ENCODE measurements around the gene ARPC2. TPM values are rescaled to one million over a fixed set of nuclear protein-coding genes. Genes with fewer than 3 reads are reported as not detected.
"Not testable (repeated sequence)": the region's sequence is repeated elsewhere in the genome, so short reads cannot be mapped to it uniquely, and the experiment has no call there.

Gene ARPC2
- total RNA-seq, 2 donors from 2014 or later: 517 to 533 TPM

DNA sequence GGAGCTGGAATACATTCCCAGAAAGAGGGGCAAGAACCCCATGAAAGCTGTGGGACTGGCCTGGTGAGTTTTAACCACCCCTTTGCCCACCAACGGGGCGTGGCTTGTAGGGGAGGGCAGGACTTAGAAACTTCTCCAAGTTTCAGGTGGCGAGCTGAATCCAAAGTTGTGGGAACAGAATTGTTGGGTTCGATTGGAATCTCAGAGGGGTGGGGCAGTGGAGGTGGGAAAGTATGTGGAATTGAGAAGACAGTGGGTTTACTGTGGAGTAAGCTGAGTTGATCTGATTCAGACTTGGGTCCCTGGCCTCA lies 54.5 kb downstream of the ARPC2 start:
- H3K36me3 Mint-ChIP-seq (ENCODE audit: insufficient read depth in 2 of 2): peaks cover 3 to 11% of the 10 kb centered on the region in 2 donors
- H3K4me3 Mint-ChIP-seq: peak overlapping the region; percentile 85 to 98
- H3K27me3 Mint-ChIP-seq (ENCODE audit: low read depth): no peaks in the 10 kb centered on the region
- H3K9me3 Mint-ChIP-seq: no peaks in the 10 kb centered on the region
- ATAC-seq (replicated peaks in 1 of 2) (no peak), DNase-seq (no peak)
- peak overlapping the region; percentile 25 for H3K27ac Mint-ChIP-seq
- peaks cover 38% of the 10 kb centered on the region for H3K4me1 Mint-ChIP-seq (ENCODE audit: low read depth)

- DNase-seq (no peak), ATAC-seq (replicated peaks in 1 of 2) (no peak)
- no peaks in the 10 kb centered on the region for H3K9me3 Mint-ChIP-seq
- H3K27ac Mint-ChIP-seq: peak overlapping the region; percentile 25
- peaks cover 37% of the 10 kb centered on the region for H3K4me1 Mint-ChIP-seq (ENCODE audit: low read depth)
- H3K27me3 Mint-ChIP-seq (ENCODE audit: low read depth): no peaks in the 10 kb centered on the region
- peak overlapping the region; percentile 85 to 98 for H3K4me3 Mint-ChIP-seq
- peaks cover 3 to 15% of the 10 kb centered on the region in 2 donors for H3K36me3 Mint-ChIP-seq (ENCODE audit: insufficient read depth in 2 of 2)
Measured at GRCh38 chr2:218271865-218272530, 55.0 kb downstream of the ARPC2 start.

DNA sequence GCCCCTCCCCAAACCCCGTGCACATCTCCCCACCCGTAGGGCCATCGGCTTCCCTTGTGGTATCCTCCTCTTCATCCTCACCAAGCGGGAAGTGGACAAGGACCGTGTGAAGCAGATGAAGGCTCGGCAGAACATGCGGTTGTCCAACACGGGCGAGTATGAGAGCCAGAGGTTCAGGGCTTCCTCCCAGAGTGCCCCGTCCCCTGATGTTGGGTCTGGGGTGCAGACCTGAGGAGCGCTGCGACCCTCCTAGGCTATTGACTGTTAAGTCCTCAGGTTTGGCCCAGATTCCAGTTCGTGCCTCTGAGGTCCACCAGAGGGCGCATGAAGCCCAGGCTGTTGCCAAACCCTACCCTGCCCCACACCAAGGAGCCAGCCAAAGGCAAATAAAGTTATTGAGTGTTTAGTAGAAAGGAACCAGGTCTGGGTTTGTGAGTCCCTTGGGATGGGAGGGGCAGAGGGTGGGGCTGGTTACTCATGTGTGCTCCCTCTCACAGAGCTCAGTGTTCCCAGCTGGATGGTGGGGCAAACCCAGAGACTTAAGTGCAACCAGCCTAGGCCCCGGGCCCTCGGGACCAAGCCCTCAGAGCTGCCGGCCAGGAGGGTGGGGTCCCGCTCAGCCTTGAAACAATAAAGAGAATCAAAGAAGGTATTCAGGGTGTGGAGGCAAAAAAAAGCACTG lies 55.7 kb downstream of the ARPC2 start:
- Mint-ChIP-seq H3K4me1 (ENCODE audit: low read depth) (peaks cover 30% of the 10 kb centered on the region), H3K4me3 (peak overlapping the region in 1 of 2 donors; percentile 22)

DNA sequence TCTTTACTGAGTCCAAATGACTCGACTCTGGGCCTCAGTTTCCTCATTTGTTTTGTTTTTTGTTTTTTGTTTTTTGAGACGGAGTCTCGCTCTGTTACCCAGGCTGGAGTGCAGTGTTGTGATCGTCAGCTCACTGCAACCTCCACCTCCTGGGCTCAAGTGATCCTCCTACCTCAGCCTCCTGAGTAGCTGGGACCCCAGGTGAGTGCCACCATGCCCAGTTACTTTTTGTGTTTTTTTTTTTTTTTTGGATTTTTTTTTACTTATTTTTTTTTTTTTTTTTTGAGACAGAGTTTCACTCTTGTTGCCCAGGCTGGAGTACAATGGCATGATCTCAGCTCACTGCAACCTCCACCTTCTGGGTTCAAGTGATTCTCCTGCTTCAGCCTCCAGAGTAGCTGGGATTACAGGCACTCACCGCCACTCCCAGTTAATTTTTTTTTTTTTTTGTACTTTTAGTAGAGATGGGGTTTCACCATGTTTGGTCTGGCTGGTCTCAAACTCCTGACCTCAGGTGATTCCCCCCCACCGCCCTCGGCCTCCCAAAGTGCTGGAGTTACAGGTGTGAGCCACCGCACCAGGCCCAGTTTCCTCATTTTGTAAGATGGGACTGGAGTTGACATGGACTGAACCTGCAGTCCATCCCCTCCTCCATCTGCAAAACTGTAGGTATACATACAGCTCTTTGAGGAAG lies 56.4 kb downstream of the ARPC2 start:
- H3K9me3 Mint-ChIP-seq; DNase-seq; H3K27me3 Mint-ChIP-seq (ENCODE audit: low read depth); H3K4me3 Mint-ChIP-seq; ATAC-seq (replicated peaks in 1 of 2); H3K27ac Mint-ChIP-seq: not testable (repeated sequence)
- Mint-ChIP-seq H3K4me1 (ENCODE audit: low read depth) (peaks cover 29% of the 10 kb centered on the region), H3K36me3 (ENCODE audit: insufficient read depth in 2 of 2) (peaks cover 3 to 15% of the 10 kb centered on the region in 2 donors)

More for the DNA sequence above, 55.7 kb downstream of the ARPC2 start:
- Mint-ChIP-seq H3K27me3 (ENCODE audit: low read depth) (no peaks in the 10 kb centered on the region), H3K27ac (no peak overlapping the region), H3K9me3 (no peaks in the 10 kb centered on the region), H3K36me3 (ENCODE audit: insufficient read depth in 2 of 2) (peaks cover 3 to 16% of the 10 kb centered on the region in 2 donors)
- DNase-seq (peak; percentile 78 to 79), ATAC-seq (replicated peaks in 1 of 2) (peak in 1 of 2 donors; percentile 16)

GRCh38 chr2:218273908-218274249 lies 56.9 kb downstream of the ARPC2 start:
- Mint-ChIP-seq H3K4me3 (no peak overlapping the region), H3K27me3 (ENCODE audit: low read depth) (no peaks in the 10 kb centered on the region), H3K27ac (no peak overlapping the region), H3K9me3 (no peaks in the 10 kb centered on the region), H3K4me1 (ENCODE audit: low read depth) (peaks cover 26% of the 10 kb centered on the region), H3K36me3 (ENCODE audit: insufficient read depth in 2 of 2) (peaks cover 3 to 15% of the 10 kb centered on the region in 2 donors)
- no peak for DNase-seq
- no peak for ATAC-seq (replicated peaks in 1 of 2)

DNA sequence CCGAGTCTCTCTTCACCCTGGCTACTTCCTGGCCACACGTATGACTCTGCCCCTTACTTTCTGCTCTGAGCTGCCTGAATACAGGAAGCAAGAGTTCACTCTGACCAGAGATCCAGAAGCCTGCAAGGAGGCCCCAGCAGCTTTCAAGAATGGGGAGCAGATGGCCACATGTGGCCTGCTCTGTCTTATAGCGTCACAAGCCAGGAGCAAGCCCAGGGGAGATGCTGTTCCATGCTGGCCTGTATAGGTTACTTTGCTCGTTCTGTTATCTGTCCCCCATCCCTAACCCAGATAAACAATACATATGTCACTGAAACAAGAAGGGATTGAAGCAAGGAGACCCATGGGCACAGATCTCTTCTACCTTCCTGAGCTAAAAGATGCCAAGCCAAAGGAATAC lies 57.6 kb downstream of the ARPC2 start:
- DNase-seq (no peak), ATAC-seq (replicated peaks in 1 of 2) (no peak)
- Mint-ChIP-seq H3K4me3 (no peak overlapping the region), H3K4me1 (ENCODE audit: low read depth) (peaks cover 19% of the 10 kb centered on the region), H3K9me3 (no peaks in the 10 kb centered on the region), H3K27ac (peak overlapping the region; percentile 20), H3K36me3 (ENCODE audit: insufficient read depth in 2 of 2) (peaks cover 3 to 11% of the 10 kb centered on the region in 2 donors), H3K27me3 (ENCODE audit: low read depth) (no peaks in the 10 kb centered on the region)

DNA sequence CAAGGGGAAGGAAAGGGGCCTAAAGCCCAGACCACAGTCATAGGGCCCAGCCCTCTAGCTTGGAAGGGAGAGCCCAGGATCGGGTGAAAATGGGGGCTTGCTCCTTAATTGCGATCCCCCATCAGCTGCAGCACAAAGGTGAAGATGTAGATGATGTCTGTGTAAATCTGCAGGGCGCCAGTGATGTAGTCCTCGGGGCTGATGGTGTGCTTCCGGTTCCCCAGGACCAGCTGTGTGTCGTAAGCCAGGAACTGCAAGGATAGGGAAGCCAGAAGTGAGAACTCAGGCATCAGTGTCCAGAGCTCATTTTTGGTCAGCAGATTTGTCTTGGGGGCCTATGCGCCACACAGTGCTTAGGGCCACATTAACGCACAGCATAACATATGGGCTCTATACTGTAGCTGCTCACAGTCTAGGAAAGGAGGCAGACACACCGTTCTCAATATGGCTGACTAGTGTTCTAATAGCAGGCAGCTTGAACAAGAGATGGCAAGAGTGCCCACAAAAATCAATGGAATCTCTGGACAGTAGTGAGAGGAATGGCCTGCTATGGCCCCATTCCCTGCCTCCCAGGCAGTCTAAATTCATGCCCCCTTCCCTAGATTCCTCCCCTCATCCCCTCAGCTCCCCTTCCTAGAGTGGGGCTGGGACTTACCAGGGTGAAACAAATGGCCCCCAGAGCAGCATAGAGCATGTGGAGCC lies 58.5 kb downstream of the ARPC2 start:
- ATAC-seq (replicated peaks in 1 of 2) (no peak), DNase-seq (no peak)
- no peaks in the 10 kb centered on the region for H3K27me3 Mint-ChIP-seq (ENCODE audit: low read depth)
- peaks cover 3 to 15% of the 10 kb centered on the region in 2 donors for H3K36me3 Mint-ChIP-seq (ENCODE audit: insufficient read depth in 2 of 2)
- H3K9me3 Mint-ChIP-seq: no peaks in the 10 kb centered on the region
- peaks cover 19% of the 10 kb centered on the region for H3K4me1 Mint-ChIP-seq (ENCODE audit: low read depth)
- no peak overlapping the region for H3K27ac Mint-ChIP-seq
- no peak overlapping the region for H3K4me3 Mint-ChIP-seq

- Mint-ChIP-seq H3K9me3 (no peaks in the 10 kb centered on the region), H3K27ac (peak overlapping the region; percentile 39), H3K36me3 (ENCODE audit: insufficient read depth in 2 of 2) (peaks cover 7 to 19% of the 10 kb centered on the region in 2 donors), H3K27me3 (ENCODE audit: low read depth) (no peaks in the 10 kb centered on the region), H3K4me1 (ENCODE audit: low read depth) (peaks cover 5% of the 10 kb centered on the region), H3K4me3 (no peak overlapping the region)
- no peak for DNase-seq
- ATAC-seq (replicated peaks in 1 of 2): no peak
Measured at GRCh38 chr2:218276986-218277755, 60.2 kb downstream of the ARPC2 start.

DNA sequence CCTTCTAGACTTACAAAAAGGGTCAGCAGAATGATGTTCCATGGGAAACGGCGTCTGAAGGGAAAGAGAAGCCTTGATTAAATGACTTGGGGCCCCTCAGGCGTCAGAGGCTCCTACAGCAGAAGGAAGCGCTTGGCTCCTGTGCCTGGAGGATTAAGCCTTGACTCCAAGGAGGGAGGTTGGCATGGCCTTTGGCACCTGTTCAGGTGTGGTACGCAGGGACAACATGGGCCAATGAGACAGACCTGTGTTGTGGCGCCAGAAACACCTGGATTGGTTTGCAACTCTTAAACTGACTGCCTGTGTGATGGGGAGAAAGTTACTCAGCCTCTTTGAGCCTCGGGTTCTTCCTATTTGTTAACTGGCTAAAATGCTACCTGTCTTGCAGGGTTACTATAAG lies 60.9 kb downstream of the ARPC2 start:
- DNase-seq (no peak), ATAC-seq (replicated peaks in 1 of 2) (no peak)
- H3K9me3 Mint-ChIP-seq: no peaks in the 10 kb centered on the region
- peaks cover 7% of the 10 kb centered on the region for H3K4me1 Mint-ChIP-seq (ENCODE audit: low read depth)
- H3K4me3 Mint-ChIP-seq: no peak overlapping the region
- peaks cover 7 to 19% of the 10 kb centered on the region in 2 donors for H3K36me3 Mint-ChIP-seq (ENCODE audit: insufficient read depth in 2 of 2)
- H3K27ac Mint-ChIP-seq: no peak overlapping the region
- H3K27me3 Mint-ChIP-seq (ENCODE audit: low read depth): no peaks in the 10 kb centered on the region

GRCh38 chr2:218278531-218279360 lies 61.8 kb downstream of the ARPC2 start:
- no peak for DNase-seq
- no peaks in the 10 kb centered on the region for H3K27me3 Mint-ChIP-seq (ENCODE audit: low read depth)
- H3K4me3 Mint-ChIP-seq: no peak overlapping the region
- ATAC-seq (replicated peaks in 1 of 2): no peak
- H3K4me1 Mint-ChIP-seq (ENCODE audit: low read depth): peaks cover 16% of the 10 kb centered on the region
- H3K36me3 Mint-ChIP-seq (ENCODE audit: insufficient read depth in 2 of 2): peaks cover 7 to 17% of the 10 kb centered on the region in 2 donors
- H3K9me3 Mint-ChIP-seq: no peaks in the 10 kb centered on the region
- H3K27ac Mint-ChIP-seq: no peak overlapping the region

DNA sequence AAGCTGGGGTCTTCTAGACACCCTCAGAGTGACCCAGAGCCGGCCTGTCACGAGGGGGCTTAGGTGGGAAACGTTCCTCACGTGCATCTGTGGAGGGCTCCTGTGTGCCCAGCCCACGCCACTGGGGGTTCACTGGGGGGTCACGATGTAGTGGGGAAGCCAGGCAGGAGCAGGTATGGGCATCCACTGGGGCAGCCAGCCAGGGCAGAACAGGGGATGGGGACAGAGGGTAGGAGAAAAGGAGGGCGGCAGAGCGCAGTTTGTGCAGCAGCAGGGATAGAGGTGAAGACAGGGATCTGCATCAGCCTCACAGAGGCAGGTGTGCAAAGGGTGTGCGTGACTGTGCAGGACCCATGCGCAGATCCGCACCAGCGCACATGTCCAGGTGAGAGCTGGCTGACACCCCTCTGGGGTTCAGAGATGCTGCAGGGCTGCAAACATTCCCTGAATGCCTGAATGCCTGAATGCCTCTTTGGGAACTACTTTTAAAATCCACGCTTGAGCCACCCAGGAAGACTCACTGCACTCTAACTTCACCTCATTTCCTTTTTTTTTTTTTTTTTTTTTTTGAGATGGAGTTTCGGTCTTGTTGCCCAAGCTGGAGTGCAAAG lies 63.4 kb downstream of the ARPC2 start:
- H3K27me3 Mint-ChIP-seq (ENCODE audit: low read depth): no peaks in the 10 kb centered on the region
- DNase-seq: no peak
- no peaks in the 10 kb centered on the region for H3K9me3 Mint-ChIP-seq
- peaks cover 3 to 15% of the 10 kb centered on the region in 2 donors for H3K36me3 Mint-ChIP-seq (ENCODE audit: insufficient read depth in 2 of 2)
- no peak for ATAC-seq (replicated peaks in 1 of 2)
- H3K4me1 Mint-ChIP-seq (ENCODE audit: low read depth): peaks cover 32% of the 10 kb centered on the region
- H3K4me3 Mint-ChIP-seq: no peak overlapping the region
- H3K27ac Mint-ChIP-seq: no peak overlapping the region
